Stimulated activated CD4-positive, alpha-beta T cell treated with anti-CD3 and anti-CD28 coated beads, Interleukin-1b, Interleukin-23, amount 100 ng/mL, for 24 hours (primary cell): ENCODE data around the gene SPNS3.

Experiments
- DNase-seq, 4 experiments: peaks; one replicate each; pipeline ENCODE4 v3.0.0-alpha.2; 2020; ENCODE audit warnings: low read depth in 4 of 4, low spot score in 1 of 4

Gene SPNS3

DNA sequence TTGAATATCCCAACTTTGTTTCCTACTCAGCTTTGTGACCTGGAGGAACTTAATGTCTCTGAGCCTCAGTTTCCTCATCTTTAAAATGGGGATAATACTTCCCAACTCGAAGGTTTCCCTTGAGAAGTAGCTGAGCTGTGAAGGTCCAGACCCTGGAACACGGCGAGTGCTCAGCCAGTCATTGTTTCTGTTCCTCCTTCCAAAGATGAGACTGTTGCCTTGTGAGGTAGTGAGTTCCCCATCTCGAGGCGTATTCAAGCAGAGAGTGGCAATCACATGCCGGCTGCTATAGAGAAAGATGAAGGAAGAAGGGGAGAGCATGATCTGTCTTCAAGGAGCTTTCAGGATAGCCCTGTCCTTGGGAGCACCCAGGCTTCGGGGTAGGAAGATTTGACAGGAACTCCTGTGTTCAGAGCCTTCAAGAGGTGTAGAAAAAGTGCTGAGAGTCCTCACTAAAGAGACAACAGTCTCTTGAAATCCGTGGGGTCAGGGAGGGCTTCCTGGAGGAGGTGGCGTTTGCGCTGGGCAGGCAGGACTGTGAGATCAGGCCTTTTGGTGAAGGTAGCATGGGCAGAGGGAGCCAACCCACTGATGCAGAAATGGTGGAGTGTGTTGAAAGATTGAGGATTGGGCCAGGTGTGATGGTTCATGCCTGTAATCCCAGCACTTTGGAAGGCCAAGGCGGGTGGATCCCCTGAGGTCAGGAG is 92.1 kb downstream of the SPNS3 start:
- DNase-seq = no peak

- no peak for DNase-seq
These were observed 93.4 kb downstream of the SPNS3 start for GRCh38 chr17:4527134-4527533.

- no peak for DNase-seq
These were observed 93.9 kb downstream of the SPNS3 start for GRCh38 chr17:4527566-4528125.

- DNase-seq = no peak
These were observed 95.9 kb downstream of the SPNS3 start for GRCh38 chr17:4529533-4530152.

DNA sequence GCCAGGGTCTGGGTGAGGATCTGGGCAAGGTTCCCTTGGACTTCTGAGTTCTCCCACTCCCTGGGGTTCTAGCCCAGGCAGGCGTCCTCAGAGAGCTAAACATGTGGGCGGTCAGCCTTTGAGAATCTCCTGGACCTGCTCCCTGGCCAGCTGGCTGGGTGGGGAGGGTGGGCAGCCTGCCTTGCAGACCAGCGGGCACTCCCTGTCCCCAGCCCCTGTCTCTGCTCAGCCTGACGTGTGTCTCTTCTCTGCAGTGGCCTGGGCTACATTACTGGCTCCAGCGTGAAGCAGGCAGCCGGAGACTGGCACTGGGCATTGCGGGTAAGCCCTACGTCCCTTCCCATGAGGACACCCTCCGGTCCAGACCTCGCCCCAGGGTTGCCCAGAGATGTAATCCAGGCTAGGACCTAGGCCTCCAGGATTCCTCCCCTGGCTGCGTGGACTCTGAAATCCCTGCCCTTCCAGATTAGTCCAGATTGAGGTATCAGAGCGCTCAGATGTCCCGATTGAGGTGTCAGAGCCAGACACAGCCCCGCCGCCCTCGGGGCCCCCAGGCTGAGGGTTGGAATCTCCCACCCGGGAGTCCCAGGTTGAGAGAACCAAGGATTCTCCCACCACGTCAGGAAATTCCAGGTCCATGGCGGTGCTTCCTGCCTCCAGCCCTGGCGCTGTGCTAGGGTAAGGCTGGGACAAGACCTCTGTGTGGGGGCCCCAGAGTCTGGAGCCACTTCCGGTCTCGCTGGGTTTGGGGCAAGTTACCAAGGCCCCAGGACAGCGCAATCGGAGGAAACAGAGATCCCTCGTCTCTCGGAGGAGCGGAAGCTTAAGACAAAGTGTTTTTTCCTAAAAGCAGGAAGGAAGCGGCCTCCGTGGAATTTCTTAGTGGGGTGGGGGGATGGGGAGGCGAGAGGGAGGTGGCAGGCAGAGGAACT is 97.3 kb downstream of the SPNS3 start:
- DNase-seq = no peak

GRCh38 chr17:4531988-4532736 is 98.4 kb downstream of the SPNS3 start:
- no peak for DNase-seq

GRCh38 chr17:4532860-4533522 is 99.3 kb downstream of the SPNS3 start:
- no peak for DNase-seq

- DNase-seq = no peak
These were observed 100.1 kb downstream of the SPNS3 start for GRCh38 chr17:4533523-4534504.

- DNase-seq = no peak
These were observed 100.8 kb downstream of the SPNS3 start for GRCh38 chr17:4534515-4534914.

DNA sequence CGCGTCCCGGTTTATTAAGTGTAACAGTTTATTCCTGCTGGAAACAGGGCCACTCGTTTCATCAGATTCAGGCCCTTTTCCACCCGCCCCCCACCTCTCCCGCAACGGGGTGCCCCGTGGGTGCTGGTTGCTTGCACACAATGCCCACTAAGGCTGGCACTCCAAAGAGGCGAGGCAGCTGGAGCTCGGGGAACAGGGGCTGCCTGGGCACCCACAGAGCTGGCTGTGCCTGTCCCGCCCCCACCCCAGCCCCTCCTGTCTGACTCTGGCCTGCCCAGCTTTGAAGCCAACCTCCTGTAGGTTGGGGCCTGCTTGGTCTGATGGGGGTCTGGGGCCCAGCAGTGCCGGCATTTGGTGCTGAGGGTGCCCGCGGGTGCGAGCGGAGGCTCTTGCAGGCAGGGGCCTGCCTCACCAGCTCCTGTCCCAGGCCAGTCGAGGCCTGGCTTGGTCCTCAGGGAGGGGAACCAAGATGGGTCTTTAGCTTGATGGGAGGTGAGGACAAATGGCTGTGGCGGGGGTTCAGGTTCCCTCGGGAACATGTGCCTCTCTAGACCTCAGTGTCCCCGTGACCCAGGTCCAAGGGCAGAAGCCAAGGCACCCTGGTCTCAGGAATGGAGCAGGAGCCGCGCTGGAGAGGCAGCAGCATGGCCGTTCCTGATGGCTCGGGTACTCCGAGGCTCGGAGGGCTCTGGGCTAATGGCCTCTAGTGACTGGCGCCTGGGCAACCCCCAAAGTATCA is 101.4 kb downstream of the SPNS3 start:
- DNase-seq = no peak

DNA sequence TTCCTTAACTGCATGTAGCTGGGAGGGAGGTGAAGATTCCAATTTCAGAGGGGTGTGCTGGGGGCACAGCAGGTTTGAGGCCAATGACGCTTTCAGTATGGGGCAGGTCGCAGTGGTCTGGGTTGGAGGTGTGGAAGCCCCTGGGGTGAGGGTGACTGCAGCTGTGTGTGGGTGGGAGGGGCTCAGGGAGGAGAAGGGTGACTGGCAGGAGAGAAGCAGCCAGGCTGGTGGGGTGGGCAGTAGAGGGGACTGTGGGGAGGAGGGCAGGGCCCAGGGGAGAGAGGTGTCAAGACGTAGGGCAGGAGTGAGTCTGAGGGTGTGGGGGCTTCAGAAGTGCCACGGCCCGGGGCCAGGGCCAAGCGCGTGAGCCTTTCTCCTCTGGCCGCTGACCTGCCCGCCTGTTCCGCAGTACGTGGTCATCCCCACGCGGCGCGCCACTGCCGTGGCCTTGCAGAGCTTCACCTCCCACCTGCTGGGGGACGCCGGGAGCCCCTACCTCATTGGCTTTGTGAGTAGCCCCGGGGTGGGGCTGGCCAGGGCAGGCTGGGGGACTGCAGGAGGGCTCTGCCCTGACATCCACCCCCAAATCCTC is 102.0 kb downstream of the SPNS3 start:
- DNase-seq = no peak

- no peak for DNase-seq
These were observed 102.6 kb downstream of the SPNS3 start for GRCh38 chr17:4536259-4536741.

DNA sequence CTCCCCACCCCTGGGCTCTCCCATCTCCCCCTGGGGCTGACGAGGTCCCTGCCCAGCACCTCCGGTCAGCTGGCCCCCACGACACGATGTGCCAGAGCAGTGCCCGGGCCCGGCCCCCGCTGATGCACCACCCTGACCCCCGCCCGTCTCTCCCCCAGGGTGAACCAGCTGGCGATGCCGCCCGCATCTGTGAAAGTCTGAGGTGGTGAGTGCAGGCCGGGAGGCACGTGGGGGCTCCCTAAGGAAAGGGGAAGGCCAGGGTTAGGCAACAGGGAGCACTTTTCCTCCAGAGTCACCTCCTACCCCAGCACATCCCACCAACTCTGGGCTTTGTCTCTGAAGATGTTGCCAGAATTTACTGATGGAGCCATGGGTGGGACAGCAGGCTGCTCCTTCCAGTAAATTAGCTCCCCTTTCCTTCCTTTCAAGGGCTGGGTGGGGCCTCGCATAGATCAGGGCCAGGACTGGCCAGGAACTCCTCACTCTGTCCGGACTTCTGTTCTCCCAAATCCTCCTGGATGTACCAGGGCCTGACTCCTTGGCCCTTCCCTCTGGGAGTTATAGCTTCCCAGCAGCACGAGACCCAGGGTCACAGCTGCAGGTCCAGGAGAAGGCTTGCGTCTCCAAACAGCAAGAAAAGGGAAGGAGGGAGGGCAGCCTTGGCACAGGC is 103.1 kb downstream of the SPNS3 start:
- no peak for DNase-seq
